ENCODE results near the gene MAPK14. TPM values are rescaled to one million over a fixed set of nuclear protein-coding genes. Genes with fewer than 3 reads are reported as not detected.

MAPK14 gene
- 35.0 and 63.9 TPM in 2 replicates for total RNA-seq (ENCODE audit: low replicate concordance)

GRCh38 chr6:36027501-36028087 is at the start of gene MAPK14:
TSS of gene MAPK14 (plus strand) at chr6:36027808. CDS start at chr6:36028158, 350 bp downstream.

GRCh38 chr6:36023996-36024795 is 3.4 kb upstream of the MAPK14 start, which contains the start of gene SLC26A8:
TSS of gene SLC26A8 (minus strand) at chr6:36024641. CDS start at chr6:36019707, 4,934 bp downstream.

DNA sequence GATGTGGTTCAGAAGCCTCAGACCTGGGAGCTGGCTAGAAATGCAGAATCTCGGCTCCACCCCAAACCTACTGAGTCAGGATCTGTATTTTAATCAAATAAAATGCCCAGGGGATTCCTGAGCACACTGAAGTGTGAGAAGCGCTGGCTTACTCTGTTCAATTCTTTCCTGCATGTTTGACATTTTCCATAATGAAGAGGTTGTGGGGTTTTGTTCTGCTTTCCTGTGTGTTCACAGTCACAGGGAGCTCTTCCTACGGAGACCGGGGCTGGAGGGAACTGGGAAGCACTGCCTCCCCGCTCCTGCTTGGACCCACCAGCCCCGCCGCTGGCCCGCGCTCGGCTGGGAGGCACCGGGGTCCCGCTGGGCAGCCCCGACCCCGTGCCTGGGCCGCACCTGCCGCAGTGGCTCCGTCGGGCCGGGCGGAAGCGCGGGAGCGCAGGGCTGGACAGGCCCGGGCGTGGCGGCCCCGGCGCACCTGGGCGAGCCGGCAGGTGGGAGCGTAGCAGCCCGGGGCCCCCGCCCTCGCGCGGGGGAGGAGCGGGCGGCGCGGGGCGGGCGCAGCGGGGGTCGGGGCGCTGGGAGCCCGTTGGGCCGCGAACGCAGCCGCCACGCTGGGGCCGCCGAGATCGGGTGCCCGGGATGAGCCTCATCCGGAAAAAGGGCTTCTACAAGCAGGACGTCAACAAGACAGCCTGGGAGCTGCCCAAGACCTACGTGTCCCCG is 102.5 kb downstream of the MAPK14 start, which contains the start of gene MAPK13:
MAPK13 (plus strand) TSS at position 573 of the 726 bp plus-strand sequence; CDS start at position 643, 70 bp downstream.

Other genes with a start within 250 kb of the MAPK14 start
- not detected in 2 replicates for gene CLPSL1, start 246.8 kb upstream of the MAPK14 start, total RNA-seq (ENCODE audit: low replicate concordance)
- gene CLPS, start 230.5 kb upstream of the MAPK14 start, total RNA-seq (ENCODE audit: low replicate concordance), result not detected in 2 replicates
- not detected in 2 replicates for gene LHFPL5, start 222.5 kb upstream of the MAPK14 start, total RNA-seq (ENCODE audit: low replicate concordance)
- 23.1 and 52.1 TPM in 2 replicates for gene SRPK1, start 106.7 kb upstream of the MAPK14 start, total RNA-seq (ENCODE audit: low replicate concordance)
- under 0.01 TPM in 1 of 2 replicates, not detected in the other for gene SLC26A8, start 3.2 kb upstream of the MAPK14 start, total RNA-seq (ENCODE audit: low replicate concordance)
- 2.4 and 10.1 TPM in 2 replicates for gene MAPK13, start 102.7 kb downstream of the MAPK14 start, total RNA-seq (ENCODE audit: low replicate concordance)
- gene BRPF3, start 168.9 kb downstream of the MAPK14 start, total RNA-seq (ENCODE audit: low replicate concordance), result 9.2 and 12.5 TPM in 2 replicates
- 0.15 TPM in 1 of 2 replicates, not detected in the other for gene PNPLA1, start 242.3 kb downstream of the MAPK14 start, total RNA-seq (ENCODE audit: low replicate concordance)

Measured in smooth muscle cell of the coronary artery (primary cell).